Thyroid gland (tissue), 4 donors: ENCODE measurements around the gene FAM228B. TPM values are rescaled to one million over a fixed set of nuclear protein-coding genes. Genes with fewer than 3 reads are reported as not detected.
"Not testable (repeated sequence)": the region's sequence is repeated elsewhere in the genome, so short reads cannot be mapped to it uniquely, and the experiment has no call there.

ENCODE experiments used
- DNase-seq, 2 donors: peaks; one replicate each; pipeline ENCODE4 v3.0.0-alpha.2; 2019
- H3K27ac ChIP-seq, 3 donors: fragments of 200-600 bp; sonication (generic); 1 replicate in 2 of 3; 2 replicates in 1 of 3; pipeline ENCODE4 v1.5.1; 2016 to 2019; ENCODE audit warnings: mild to moderate bottlenecking in 1 of 3, moderate library complexity in 1 of 3
- H3K27me3 ChIP-seq: fragments of 200-600 bp; sonication (generic); one replicate; pipeline ENCODE4 v1.5.1; 2019
- H3K36me3 ChIP-seq, 2 donors: fragments of 200-600 bp; sonication (generic); one replicate each; pipeline ENCODE4 v1.5.1; 2016 to 2019
- H3K4me1 ChIP-seq, 2 donors: fragments of 200-600 bp; sonication (generic); one replicate each; pipeline ENCODE4 v1.5.1; 2017 to 2019
- H3K4me3 ChIP-seq, 3 donors: fragments of 200-600 bp; sonication (generic); replicated peaks in 1 of 3; 1 replicate in 2 of 3; 2 replicates in 1 of 3; pipeline ENCODE4 v1.5.1; 2016; ENCODE audit warnings: mild to moderate bottlenecking in 1 of 3
- H3K9me3 ChIP-seq: fragments of 200-600 bp; sonication (generic); one replicate; pipeline ENCODE4 v1.5.1; 2017
- CTCF ChIP-seq, 6 experiments: fragments of 200-600 bp in 3 of 6; fragments of 450-650 bp in 3 of 6; sonication (generic) in 3 of 6; IDR thresholded peaks; one replicate each; pipeline ENCODE4 v1.5.1; 2016 to 2019; ENCODE audit warnings: antibody characterized with exemption in 6 of 6, mild to moderate bottlenecking in 2 of 6, inconsistent platforms in 1 of 6, moderate library complexity in 1 of 6
- POLR2A ChIP-seq, 2 donors: fragments of 450-650 bp; IDR thresholded peaks; one replicate each; pipeline ENCODE4 v1.6.1; 2017; ENCODE audit warnings: antibody characterized with exemption in 2 of 2, mild to moderate bottlenecking in 2 of 2, moderate library complexity in 1 of 2
- WGBS, 2 donors: methylation state at CpG; one replicate each; pipeline ENCODE4 v1.1.5; 2017; 5-methylcytosine and 5-hydroxymethylcytosine counted together
- intact Hi-C: fragments of 100-400 bp; cut with DNase I; formaldehyde crosslinking; loops from one replicate; pipeline ENCODE4 v1.15.1; 2023
- total RNA-seq, 4 donors: library from RNA; depleted of rRNA; stranded (reverse); fragments of >200 nt; gene quantifications; one replicate each; pipeline ENCODE4 v1.2.3, GENCODE V29; 2016

FAM228B gene
- total RNA-seq, 4 donors from 2014 or later: 19.4 to 44.5 (median 22.1) TPM

GRCh38 chr2:24086241-24086640 lies 37.0 kb upstream of the FAM228B start:
- H3K4me3 ChIP-seq: no peak overlapping the region
- no peak for TF ChIP-seq POLR2A (IDR thresholded peaks at IDR 0.05)
- no peak for TF ChIP-seq CTCF (IDR thresholded peaks at IDR 0.05)
- H3K4me1 ChIP-seq: peaks cover 11 to 13% of the 10 kb centered on the region in 2 donors
- 73 to 89% methylated on average over 1 of the region's 1 CpG for WGBS, 2 donors
- H3K27me3 ChIP-seq: no peaks in the 10 kb centered on the region
- no peaks in the 10 kb centered on the region for H3K36me3 ChIP-seq
- H3K9me3 ChIP-seq: no peaks in the 10 kb centered on the region
- H3K27ac ChIP-seq: no peak overlapping the region
- DNase-seq: no peak
- intact Hi-C loops: loop anchor here (10.0 kb wide), 1 partner anchor 261 kb away; no protein-coding TSS in a partner anchor

GRCh38 chr2:24087032-24087431 lies 36.2 kb upstream of the FAM228B start:
- no peak overlapping the region for H3K4me3 ChIP-seq
- no peaks in the 10 kb centered on the region for H3K9me3 ChIP-seq
- no peak overlapping the region for H3K27ac ChIP-seq
- intact Hi-C loops: loop anchor here (10.0 kb wide), 1 partner anchor 262 kb away; no protein-coding TSS in a partner anchor
- H3K4me1 ChIP-seq: peaks cover 11 to 13% of the 10 kb centered on the region in 2 donors
- no peak for TF ChIP-seq CTCF (IDR thresholded peaks at IDR 0.05)
- TF ChIP-seq POLR2A (IDR thresholded peaks at IDR 0.05): no peak
- DNase-seq: no peak
- H3K36me3 ChIP-seq: no peaks in the 10 kb centered on the region
- WGBS, 2 donors: 87 to 93% methylated on average over 3 of the region's 3 CpGs
- H3K27me3 ChIP-seq: no peaks in the 10 kb centered on the region

- Histone ChIP-seq H3K27me3 (no peaks in the 10 kb centered on the region), H3K4me3 (no peak overlapping the region), H3K36me3 (no peaks in the 10 kb centered on the region), H3K4me1 (peaks cover 6 to 7% of the 10 kb centered on the region in 2 donors), H3K27ac (no peak overlapping the region), H3K9me3 (no peaks in the 10 kb centered on the region)
- intact Hi-C loops: loop anchor here (10.0 kb wide), 1 partner anchor 264 kb away; no protein-coding TSS in a partner anchor
- WGBS, 2 donors: 89% methylated on average over 2 of the region's 2 CpGs
- no peak for TF ChIP-seq CTCF (IDR thresholded peaks at IDR 0.05)
- no peak for TF ChIP-seq POLR2A (IDR thresholded peaks at IDR 0.05)
- DNase-seq: no peak
Observed at GRCh38 chr2:24088821-24089359, 34.4 kb upstream of the FAM228B start.

- H3K4me3 ChIP-seq, H3K36me3 ChIP-seq, H3K27me3 ChIP-seq, intact Hi-C loops, H3K4me1 ChIP-seq, H3K9me3 ChIP-seq, H3K27ac ChIP-seq, DNase-seq: not testable (repeated sequence)
- WGBS, 2 donors: 99% methylated on average over 5 of the region's 5 CpGs
Observed at GRCh38 chr2:24093270-24093669, 30.0 kb upstream of the FAM228B start.

- H3K9me3 ChIP-seq, intact Hi-C loops, DNase-seq, H3K4me1 ChIP-seq, H3K36me3 ChIP-seq, H3K27me3 ChIP-seq, H3K4me3 ChIP-seq, H3K27ac ChIP-seq: not testable (repeated sequence)
- 74 to 86% methylated on average over 15 to 17 of the region's 17 CpGs for WGBS, 2 donors
Observed at GRCh38 chr2:24095171-24095677, 28.0 kb upstream of the FAM228B start.

- H3K27ac ChIP-seq, DNase-seq, H3K4me1 ChIP-seq, H3K4me3 ChIP-seq, intact Hi-C loops, H3K36me3 ChIP-seq, H3K9me3 ChIP-seq, H3K27me3 ChIP-seq: not testable (repeated sequence)
- WGBS, 2 donors: 98% methylated on average over 2 of the region's 2 CpGs
Observed at GRCh38 chr2:24100732-24101131, 22.5 kb upstream of the FAM228B start.
